Measurements from ENCODE around the gene ITIH3. TPM values are rescaled to one million over a fixed set of nuclear protein-coding genes. Genes with fewer than 3 reads are reported as not detected.

ITIH3 gene
- total RNA-seq, 1 experiment from 2014 or later = 0.37 TPM

GRCh38 chr3:52770496-52771333 is 23.9 kb upstream of the ITIH3 start, which contains the start of gene NEK4 (continued):
- no peak for TF ChIP-seq ATF3 (CRISPR knock-in tag; conservative IDR thresholded peaks at IDR 0.05)
- TF ChIP-seq GRHL2 (CRISPR knock-in tag; IDR thresholded peaks at IDR 0.05; ENCODE audit: insufficient replicate concordance, severe bottlenecking) = no peak
- TF ChIP-seq, protein P1, sequence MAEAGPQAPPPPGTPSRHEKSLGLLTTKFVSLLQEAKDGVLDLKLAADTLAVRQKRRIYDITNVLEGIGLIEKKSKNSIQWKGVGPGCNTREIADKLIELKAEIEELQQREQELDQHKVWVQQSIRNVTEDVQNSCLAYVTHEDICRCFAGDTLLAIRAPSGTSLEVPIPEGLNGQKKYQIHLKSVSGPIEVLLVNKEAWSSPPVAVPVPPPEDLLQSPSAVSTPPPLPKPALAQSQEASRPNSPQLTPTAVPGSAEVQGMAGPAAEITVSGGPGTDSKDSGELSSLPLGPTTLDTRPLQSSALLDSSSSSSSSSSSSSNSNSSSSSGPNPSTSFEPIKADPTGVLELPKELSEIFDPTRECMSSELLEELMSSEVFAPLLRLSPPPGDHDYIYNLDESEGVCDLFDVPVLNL (CRISPR knock-in tag; IDR thresholded peaks at IDR 0.05; ENCODE audit: borderline replicate concordance, low read depth) = peak; percentile 22; the same call in 1 of the 2 replicates
- TF ChIP-seq JAZF1 (CRISPR knock-in tag; IDR thresholded peaks at IDR 0.05) = no peak
- peak; percentile 56; the same call in 1 of the 2 replicates for TF ChIP-seq CBFB (CRISPR knock-in tag; IDR thresholded peaks at IDR 0.05; ENCODE audit: low read depth)
- TF ChIP-seq, protein P2, sequence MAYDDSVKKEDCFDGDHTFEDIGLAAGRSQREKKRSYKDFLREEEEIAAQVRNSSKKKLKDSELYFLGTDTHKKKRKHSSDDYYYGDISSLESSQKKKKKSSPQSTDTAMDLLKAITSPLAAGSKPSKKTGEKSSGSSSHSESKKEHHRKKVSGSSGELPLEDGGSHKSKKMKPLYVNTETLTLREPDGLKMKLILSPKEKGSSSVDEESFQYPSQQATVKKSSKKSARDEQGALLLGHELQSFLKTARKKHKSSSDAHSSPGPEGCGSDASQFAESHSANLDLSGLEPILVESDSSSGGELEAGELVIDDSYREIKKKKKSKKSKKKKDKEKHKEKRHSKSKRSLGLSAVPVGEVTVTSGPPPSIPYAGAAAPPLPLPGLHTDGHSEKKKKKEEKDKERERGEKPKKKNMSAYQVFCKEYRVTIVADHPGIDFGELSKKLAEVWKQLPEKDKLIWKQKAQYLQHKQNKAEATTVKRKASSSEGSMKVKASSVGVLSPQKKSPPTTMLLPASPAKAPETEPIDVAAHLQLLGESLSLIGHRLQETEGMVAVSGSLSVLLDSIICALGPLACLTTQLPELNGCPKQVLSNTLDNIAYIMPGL (CRISPR knock-in tag; IDR thresholded peaks at IDR 0.05) = peak; percentile 24; the same call in 1 of the 2 replicates
- TF ChIP-seq MXD4 (CRISPR knock-in tag; IDR thresholded peaks at IDR 0.05; ENCODE audit: borderline replicate concordance) = no peak
- peak; percentile 68; the same call in 1 of the 2 replicates for TF ChIP-seq FOXP1 (CRISPR knock-in tag; IDR thresholded peaks at IDR 0.05; ENCODE audit: borderline replicate concordance)
- 0 out of 2 replicates have a peak, but pooled peaks have one; percentile 33 for TF ChIP-seq SMAD4 (CRISPR knock-in tag; IDR thresholded peaks at IDR 0.05)
- TF ChIP-seq, protein P3, sequence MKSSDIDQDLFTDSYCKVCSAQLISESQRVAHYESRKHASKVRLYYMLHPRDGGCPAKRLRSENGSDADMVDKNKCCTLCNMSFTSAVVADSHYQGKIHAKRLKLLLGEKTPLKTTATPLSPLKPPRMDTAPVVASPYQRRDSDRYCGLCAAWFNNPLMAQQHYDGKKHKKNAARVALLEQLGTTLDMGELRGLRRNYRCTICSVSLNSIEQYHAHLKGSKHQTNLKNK (CRISPR knock-in tag; IDR thresholded peaks at IDR 0.05) = no peak
- no peak for TF ChIP-seq ZNF416 (CRISPR knock-in tag; IDR thresholded peaks at IDR 0.05)
- TF ChIP-seq ZNF121 (CRISPR knock-in tag; IDR thresholded peaks at IDR 0.05) = no peak
- TF ChIP-seq OVOL2 (CRISPR knock-in tag; IDR thresholded peaks at IDR 0.05; ENCODE audit: borderline replicate concordance) = no peak
- TF ChIP-seq, protein P4, sequence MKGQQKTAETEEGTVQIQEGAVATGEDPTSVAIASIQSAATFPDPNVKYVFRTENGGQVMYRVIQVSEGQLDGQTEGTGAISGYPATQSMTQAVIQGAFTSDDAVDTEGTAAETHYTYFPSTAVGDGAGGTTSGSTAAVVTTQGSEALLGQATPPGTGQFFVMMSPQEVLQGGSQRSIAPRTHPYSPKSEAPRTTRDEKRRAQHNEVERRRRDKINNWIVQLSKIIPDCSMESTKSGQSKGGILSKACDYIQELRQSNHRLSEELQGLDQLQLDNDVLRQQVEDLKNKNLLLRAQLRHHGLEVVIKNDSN (CRISPR knock-in tag; IDR thresholded peaks at IDR 0.05) = 0 out of 2 replicates have a peak, but pooled peaks have one; percentile 50

- ChIA-PET CTCF (interaction anchor here (0.7 to 3.3 kb wide), 6 partner anchors 21 to 363 kb away, joined by 3 to 46 read pairs (median 16); partner anchors contain the start of gene GLT8D1), POLR2A (interaction anchor here (1.0 to 1.1 kb wide), 2 partner anchors 9 to 12 kb away, joined by 3 to 4 read pairs; no protein-coding TSS in a partner anchor)
- peak overlapping the region; percentile 90 for H3K4me3 Mint-ChIP-seq
- DNase-seq (ENCODE audit: low spot score) (no peak), ATAC-seq (peak; percentile 2; the same call in 1 of the 2 replicates)
- H3K27ac Mint-ChIP-seq = peak overlapping the region; percentile 95
- H3K27me3 Mint-ChIP-seq (ENCODE audit: low read depth) = no peaks in the 10 kb centered on the region
- H3K4me1 Mint-ChIP-seq = peaks cover 6% of the 10 kb centered on the region
- TF ChIP-seq, protein P2 (CRISPR knock-in tag; IDR thresholded peaks at IDR 0.05) = no peak
- TF ChIP-seq CREM (CRISPR knock-in tag; IDR thresholded peaks at IDR 0.05) = no peak
- no peak for TF ChIP-seq MYBL2 (CRISPR knock-in tag; IDR thresholded peaks at IDR 0.05)
- no peak for TF ChIP-seq ZNF396 (CRISPR knock-in tag; IDR thresholded peaks at IDR 0.05; ENCODE audit: borderline replicate concordance)
- no peak for TF ChIP-seq TEAD1 (CRISPR knock-in tag; IDR thresholded peaks at IDR 0.05)
- no peak for TF ChIP-seq JUN (CRISPR knock-in tag; IDR thresholded peaks at IDR 0.05)
- no peak for TF ChIP-seq CREB1 (CRISPR knock-in tag; IDR thresholded peaks at IDR 0.05)
- TF ChIP-seq FOXK1 (CRISPR knock-in tag; IDR thresholded peaks at IDR 0.05) = no peak
- TF ChIP-seq MAX (CRISPR knock-in tag; IDR thresholded peaks at IDR 0.05) = no peak
- TF ChIP-seq, protein P5, sequence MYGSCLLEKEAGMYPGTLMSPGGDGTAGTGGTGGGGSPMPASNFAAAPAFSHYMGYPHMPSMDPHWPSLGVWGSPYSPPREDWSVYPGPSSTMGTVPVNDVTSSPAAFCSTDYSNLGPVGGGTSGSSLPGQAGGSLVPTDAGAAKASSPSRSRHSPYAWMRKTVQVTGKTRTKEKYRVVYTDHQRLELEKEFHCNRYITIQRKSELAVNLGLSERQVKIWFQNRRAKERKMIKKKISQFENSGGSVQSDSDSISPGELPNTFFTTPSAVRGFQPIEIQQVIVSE (CRISPR knock-in tag; IDR thresholded peaks at IDR 0.05; ENCODE audit: borderline replicate concordance) = no peak
- TF ChIP-seq PRDM15 (CRISPR knock-in tag; IDR thresholded peaks at IDR 0.05) = no peak
- H3K36me3 Mint-ChIP-seq = peaks cover 9% of the 10 kb centered on the region
- no peaks in the 10 kb centered on the region for H3K9me3 Mint-ChIP-seq
Observed at GRCh38 chr3:52771334-52771681, 23.3 kb upstream of the ITIH3 start.

Data from WTC11 (cell line).